SU-DHL-6 (cell line): ENCODE data around the gene MAP4K2.

Source experiments
- H2AFZ ChIP-seq: fragments of 200-600 bp; sonication (generic); 2 replicates; pipeline ENCODE4 v1.6.1; 2014; ENCODE audit warnings: low read depth, mild to moderate bottlenecking, moderate library complexity, mixed read lengths, antibody characterized with exemption, low read length; ENCODE audit not compliant: severe bottlenecking
- H3F3A ChIP-seq: fragments of 200-600 bp; shearing (Covaris generic); 2 replicates; pipeline ENCODE4 v1.6.0; 2016; ENCODE audit warnings: antibody characterized with exemption, mild to moderate bottlenecking; ENCODE audit not compliant: insufficient read depth
- H3K27ac ChIP-seq: fragments of 200-600 bp; sonication (generic); 2 replicates; pipeline ENCODE4 v1.5.1; 2016; ENCODE audit warnings: low read depth, mild to moderate bottlenecking, low read length, moderate library complexity, mixed read lengths
- H3K27me3 ChIP-seq: fragments of 200-600 bp; sonication (generic), shearing (Covaris generic); 2 replicates; pipeline ENCODE4 v1.6.0; 2014; ENCODE audit warnings: mild to moderate bottlenecking, low read length
- H3K36me3 ChIP-seq: fragments of 200-600 bp; sonication (generic); 2 replicates; pipeline ENCODE4 v1.6.1; 2014; ENCODE audit warnings: mild to moderate bottlenecking, low read length, mixed read lengths
- H3K4me2 ChIP-seq: fragments of 300-600, 200-600 bp; shearing (Covaris generic), sonication (generic); 2 replicates; pipeline ENCODE4 v1.6.0; 2014; ENCODE audit warnings: low read length, low read depth, mild to moderate bottlenecking; ENCODE audit not compliant: poor library complexity, severe bottlenecking
- H3K4me3 ChIP-seq: fragments of 200-600 bp; sonication (generic); 2 replicates; pipeline ENCODE4 v1.5.1; 2014; ENCODE audit warnings: antibody characterized with exemption, low read length, mild to moderate bottlenecking, mixed read lengths; ENCODE audit not compliant: insufficient read depth, poor library complexity, severe bottlenecking
- H3K79me2 ChIP-seq: fragments of 200-600 bp; sonication (generic); 2 replicates; pipeline ENCODE4 v1.6.1; 2014; ENCODE audit warnings: mild to moderate bottlenecking, low read length, moderate library complexity; ENCODE audit not compliant: insufficient read depth
- H3K9ac ChIP-seq: fragments of 200-600 bp; sonication (generic); 2 replicates; pipeline ENCODE4 v1.7.0; 2014; ENCODE audit warnings: mild to moderate bottlenecking, low read length
- H3K9me2 ChIP-seq: fragments of 200-600 bp; sonication (generic); replicated peaks from 2 replicates; pipeline ENCODE4 v1.6.1; 2014; ENCODE audit warnings: low read length; ENCODE audit not compliant: insufficient read depth
- H3K9me3 ChIP-seq: fragments of 200-600 bp; sonication (generic); 2 replicates; pipeline ENCODE4 v1.6.1; 2014; ENCODE audit warnings: low read length, mixed read lengths; ENCODE audit not compliant: insufficient read depth
- H4K20me1 ChIP-seq: fragments of 200-600 bp; sonication (generic); 2 replicates; pipeline ENCODE4 v1.6.1; 2014; ENCODE audit warnings: low read depth, mild to moderate bottlenecking, antibody characterized with exemption, low read length, moderate library complexity, mixed read lengths
- EZH2phosphoT487 ChIP-seq: fragments of 200-600 bp; sonication (generic), shearing (Covaris generic); conservative IDR thresholded peaks from 2 replicates; pipeline ENCODE4 v1.6.1; 2018; ENCODE audit warnings: mild to moderate bottlenecking, antibody characterized with exemption, low read length, moderate library complexity, mixed read lengths
- TF ChIP-seq, protein P1 (sequence below): fragments of 200-600 bp; sonication (generic); IDR thresholded peaks from one replicate; pipeline ENCODE4 v1.5.1; 2017; ENCODE audit warnings: antibody characterized with exemption, mild to moderate bottlenecking, low read length, moderate library complexity; ENCODE audit not compliant: insufficient read depth, poor library complexity, severe bottlenecking

The MAP4K2 gene

DNA sequence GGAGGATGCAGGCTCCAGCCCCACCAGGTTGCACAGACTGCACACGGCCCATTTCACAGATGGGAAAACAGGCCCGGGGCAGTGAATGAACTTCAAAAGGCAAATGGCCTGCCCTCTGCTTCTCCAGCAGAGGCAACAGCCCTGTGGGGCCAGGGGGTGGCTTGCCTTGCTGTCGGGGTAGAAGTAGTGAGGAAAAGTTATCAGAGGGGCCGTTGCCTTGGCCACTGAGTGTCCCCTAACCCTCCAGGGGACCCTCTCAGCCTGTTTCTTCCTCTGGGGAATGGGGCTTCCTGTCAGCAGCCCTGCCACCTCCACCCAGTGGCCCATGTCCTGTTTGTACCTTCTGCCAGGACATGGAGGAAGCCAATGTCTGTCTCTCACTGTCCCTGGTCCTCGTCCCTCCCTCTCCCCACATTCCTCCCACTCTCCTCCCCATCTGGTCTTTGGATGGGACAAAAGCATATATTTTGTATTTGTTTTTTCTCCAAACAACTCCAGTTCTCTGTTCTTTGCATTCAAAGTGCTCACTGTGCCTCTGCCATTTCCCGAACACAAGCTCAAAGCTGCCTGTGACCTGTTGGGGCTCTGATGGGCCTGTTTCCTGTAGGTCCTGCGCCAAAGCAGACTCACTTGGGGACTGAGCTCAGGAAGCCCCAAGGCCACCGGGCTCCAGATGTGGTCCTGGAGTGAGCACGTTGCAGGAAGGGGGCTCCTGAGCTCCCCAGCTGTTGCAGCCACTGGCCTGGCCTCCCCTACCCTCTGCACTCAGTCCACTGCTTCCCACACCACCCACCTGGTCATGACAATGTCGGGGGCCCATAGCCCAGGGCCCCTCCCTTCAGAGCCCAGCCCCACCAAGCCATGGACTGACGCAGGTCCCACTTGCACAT, 9.5 kb downstream of the MAP4K2 start:
- no peaks in the 10 kb centered on the region for H3K36me3 ChIP-seq

GRCh38 chr11:64792482-64792881, 10.5 kb downstream of the MAP4K2 start:
- no peaks in the 10 kb centered on the region for H3F3A ChIP-seq
- H3K4me3 ChIP-seq, result no peak overlapping the region
- TF ChIP-seq, protein P1, sequence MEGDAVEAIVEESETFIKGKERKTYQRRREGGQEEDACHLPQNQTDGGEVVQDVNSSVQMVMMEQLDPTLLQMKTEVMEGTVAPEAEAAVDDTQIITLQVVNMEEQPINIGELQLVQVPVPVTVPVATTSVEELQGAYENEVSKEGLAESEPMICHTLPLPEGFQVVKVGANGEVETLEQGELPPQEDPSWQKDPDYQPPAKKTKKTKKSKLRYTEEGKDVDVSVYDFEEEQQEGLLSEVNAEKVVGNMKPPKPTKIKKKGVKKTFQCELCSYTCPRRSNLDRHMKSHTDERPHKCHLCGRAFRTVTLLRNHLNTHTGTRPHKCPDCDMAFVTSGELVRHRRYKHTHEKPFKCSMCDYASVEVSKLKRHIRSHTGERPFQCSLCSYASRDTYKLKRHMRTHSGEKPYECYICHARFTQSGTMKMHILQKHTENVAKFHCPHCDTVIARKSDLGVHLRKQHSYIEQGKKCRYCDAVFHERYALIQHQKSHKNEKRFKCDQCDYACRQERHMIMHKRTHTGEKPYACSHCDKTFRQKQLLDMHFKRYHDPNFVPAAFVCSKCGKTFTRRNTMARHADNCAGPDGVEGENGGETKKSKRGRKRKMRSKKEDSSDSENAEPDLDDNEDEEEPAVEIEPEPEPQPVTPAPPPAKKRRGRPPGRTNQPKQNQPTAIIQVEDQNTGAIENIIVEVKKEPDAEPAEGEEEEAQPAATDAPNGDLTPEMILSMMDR, result no peak
- TF ChIP-seq EZH2phosphoT487, result no peak
- no peaks in the 10 kb centered on the region for H3K9me3 ChIP-seq
- no peaks in the 10 kb centered on the region for H3K79me2 ChIP-seq
- no peak overlapping the region for H3K9ac ChIP-seq
- H4K20me1 ChIP-seq, result no peaks in the 10 kb centered on the region
- no peaks in the 10 kb centered on the region for H3K36me3 ChIP-seq
- no peaks in the 10 kb centered on the region for H3K9me2 ChIP-seq
- H2AFZ ChIP-seq, result no peak overlapping the region
- H3K4me2 ChIP-seq, result no peak overlapping the region
- no peaks in the 10 kb centered on the region for H3K27me3 ChIP-seq
- no peak overlapping the region for H3K27ac ChIP-seq

More for the DNA sequence above, 9.5 kb downstream of the MAP4K2 start:
- no peaks in the 10 kb centered on the region for H3K79me2 ChIP-seq
- TF ChIP-seq EZH2phosphoT487, result no peak
- TF ChIP-seq, protein P1, result no peak
- H3K27ac ChIP-seq, result no peak overlapping the region
- H3K4me3 ChIP-seq, result no peak overlapping the region
- H3K4me2 ChIP-seq, result no peak overlapping the region
- H3K9me2 ChIP-seq, result no peaks in the 10 kb centered on the region
- no peaks in the 10 kb centered on the region for H4K20me1 ChIP-seq
- H3K9ac ChIP-seq, result no peak overlapping the region
- H3K9me3 ChIP-seq, result no peaks in the 10 kb centered on the region
- H3K27me3 ChIP-seq, result no peaks in the 10 kb centered on the region
- no peak overlapping the region for H2AFZ ChIP-seq
- H3F3A ChIP-seq, result no peaks in the 10 kb centered on the region

DNA sequence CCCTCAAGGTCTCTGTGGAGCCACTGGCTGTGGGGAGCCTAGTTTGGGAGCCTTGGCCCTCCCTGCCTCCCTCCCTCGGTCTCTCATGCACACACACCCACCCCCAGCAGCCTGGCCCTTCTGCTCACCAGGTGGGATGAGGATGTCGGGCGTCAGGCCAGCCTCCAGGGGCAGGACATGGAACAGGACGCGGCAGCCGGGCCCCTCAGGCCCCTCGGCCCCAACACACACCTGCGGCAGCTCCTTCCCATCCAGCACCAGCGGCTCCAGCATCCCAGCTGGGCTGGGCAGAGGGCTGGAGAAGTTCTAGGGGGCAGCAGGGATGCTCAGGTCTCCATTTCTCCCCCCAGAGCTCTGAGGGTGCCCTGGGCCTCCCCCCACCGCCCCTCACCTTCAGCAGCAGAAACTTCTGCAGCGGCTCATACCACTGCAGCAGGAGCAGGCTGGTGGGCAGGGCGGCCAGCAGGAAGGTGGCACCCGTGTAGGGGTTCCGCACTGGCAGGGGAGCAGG, 11.2 kb downstream of the MAP4K2 start:
- H3K79me2 ChIP-seq, result no peaks in the 10 kb centered on the region
- H3K4me3 ChIP-seq, result no peak overlapping the region
- H3K9ac ChIP-seq, result no peak overlapping the region
- H3K9me2 ChIP-seq, result no peaks in the 10 kb centered on the region
- no peaks in the 10 kb centered on the region for H3K36me3 ChIP-seq
- no peak overlapping the region for H3K27ac ChIP-seq
- TF ChIP-seq, protein P1, result no peak
- TF ChIP-seq EZH2phosphoT487, result no peak
- H3K27me3 ChIP-seq, result no peaks in the 10 kb centered on the region
- H2AFZ ChIP-seq, result no peak overlapping the region
- H3F3A ChIP-seq, result no peaks in the 10 kb centered on the region
- H4K20me1 ChIP-seq, result no peaks in the 10 kb centered on the region
- no peaks in the 10 kb centered on the region for H3K9me3 ChIP-seq
- H3K4me2 ChIP-seq, result no peak overlapping the region
